Transverse colon (tissue), 4 donors: Measurements from ENCODE around the gene HINT3.

Source experiments
- CTCF ChIP-seq, 5 experiments: fragments of 200-600 bp in 3 of 5; fragments of 450-650 bp in 2 of 5; sonication (generic) in 3 of 5; IDR thresholded peaks; 1 replicate in 2 of 5; 2 replicates in 3 of 5; pipeline ENCODE4 v1.5.1; 2016 to 2017; ENCODE audit warnings: antibody characterized with exemption in 5 of 5, inconsistent platforms in 3 of 5, mild to moderate bottlenecking in 2 of 5, moderate library complexity in 1 of 5
- POLR2A ChIP-seq: fragments of 450-650 bp; IDR thresholded peaks from one replicate; pipeline ENCODE4 v1.6.1; 2016; ENCODE audit warnings: antibody characterized with exemption, mild to moderate bottlenecking, moderate library complexity
- POLR2AphosphoS5 ChIP-seq, 3 donors: sonication (generic); formaldehyde crosslinking; IDR thresholded peaks; one replicate each; pipeline ENCODE4 v1.6.1; 2016; ENCODE audit warnings: antibody characterized with exemption in 3 of 3

- TF ChIP-seq CTCF (IDR thresholded peaks at IDR 0.05) (no peak), POLR2AphosphoS5 (IDR thresholded peaks at IDR 0.05) (no peak), POLR2A (no peak)
Measured at GRCh38 chr6:125939026-125939425, 17.5 kb upstream of the HINT3 start.
